GM12874 (cell line): Measurements from ENCODE around the gene ATP5F1E.

Experiments
- CTCF ChIP-seq: IDR thresholded peaks from 2 replicates; pipeline ENCODE4 v1.5.1; 2011; ENCODE audit warnings: low read depth, mild to moderate bottlenecking, control low read depth, low read length, moderate library complexity; ENCODE audit not compliant: insufficient read depth

The ATP5F1E gene

GRCh38 chr20:58989196-58989595, 42.9 kb downstream of the ATP5F1E start:
- no peak for TF ChIP-seq CTCF

- no peak for TF ChIP-seq CTCF
Observed at GRCh38 chr20:58988565-58988882, 43.6 kb downstream of the ATP5F1E start.

GRCh38 chr20:58987790-58988564, 44.2 kb downstream of the ATP5F1E start:
- no peak for TF ChIP-seq CTCF

- TF ChIP-seq CTCF = no peak
Observed at GRCh38 chr20:58986968-58987517, 45.1 kb downstream of the ATP5F1E start.

- no peak for TF ChIP-seq CTCF
Observed at GRCh38 chr20:58986286-58986967, 45.7 kb downstream of the ATP5F1E start.

- no peak for TF ChIP-seq CTCF
Observed at GRCh38 chr20:58985656-58986055, 46.5 kb downstream of the ATP5F1E start.

GRCh38 chr20:58984691-58985090, 47.4 kb downstream of the ATP5F1E start:
- no peak for TF ChIP-seq CTCF
